MM.1S (cell line): ENCODE measurements around the gene KLK6.

ENCODE experiments used
- DNase-seq: peaks from one replicate; pipeline ENCODE4 v3.0.0-alpha.2; 2015
- H2AFZ ChIP-seq: fragments of 300-600 bp; sonication (generic); 2 replicates; pipeline ENCODE4 v1.6.0; 2016; ENCODE audit warnings: antibody characterized with exemption, low read length
- H3F3A ChIP-seq: fragments of 300-600 bp; sonication (generic); 2 replicates; pipeline ENCODE4 v1.6.1; 2016; ENCODE audit warnings: mild to moderate bottlenecking, antibody characterized with exemption, low read length, moderate library complexity, mixed read lengths; ENCODE audit not compliant: insufficient read depth
- H3K27ac ChIP-seq: fragments of 300-600 bp; sonication (generic); 2 replicates; pipeline ENCODE4 v1.5.1; 2016; ENCODE audit warnings: mild to moderate bottlenecking, low read length
- H3K27me3 ChIP-seq: fragments of 300-600 bp; sonication (generic); replicated peaks from 2 replicates; pipeline ENCODE4 v1.6.0; 2016; ENCODE audit warnings: low read length; ENCODE audit not compliant: insufficient read depth
- H3K36me3 ChIP-seq: fragments of 300-600 bp; sonication (generic); replicated peaks from 2 replicates; pipeline ENCODE4 v1.6.1; 2016; ENCODE audit warnings: mild to moderate bottlenecking, low read length, mixed read lengths; ENCODE audit not compliant: insufficient read depth
- H3K4me1 ChIP-seq: fragments of 300-600 bp; sonication (generic); 2 replicates; pipeline ENCODE4 v1.6.1; 2016; ENCODE audit warnings: low read length, mixed read lengths
- H3K4me2 ChIP-seq: fragments of 300-600 bp; sonication (generic); 2 replicates; pipeline ENCODE4 v1.6.0; 2016; ENCODE audit warnings: low read depth, low read length
- H3K4me3 ChIP-seq: fragments of 300-600 bp; sonication (generic); 2 replicates; pipeline ENCODE4 v1.5.1; 2016; ENCODE audit warnings: low read length, mixed read lengths
- H3K79me2 ChIP-seq: fragments of 300-600 bp; sonication (generic); 2 replicates; pipeline ENCODE4 v1.6.1; 2016; ENCODE audit warnings: mixed run types, low read length, mixed read lengths
- H3K9ac ChIP-seq: fragments of 300-600 bp; sonication (generic); 2 replicates; pipeline ENCODE4 v1.6.1; 2016; ENCODE audit warnings: low read length, mixed read lengths
- H3K9me2 ChIP-seq: fragments of 300-600 bp; sonication (generic); replicated peaks from 2 replicates; pipeline ENCODE4 v1.6.1; 2016; ENCODE audit warnings: mild to moderate bottlenecking, low read length, mixed read lengths; ENCODE audit not compliant: insufficient read depth
- H3K9me3 ChIP-seq: fragments of 300-600 bp; sonication (generic); replicated peaks from 2 replicates; pipeline ENCODE4 v1.6.1; 2016; ENCODE audit warnings: mild to moderate bottlenecking, low read length, mixed read lengths; ENCODE audit not compliant: insufficient read depth
- H4K20me1 ChIP-seq: fragments of 300-600 bp; sonication (generic); 2 replicates; pipeline ENCODE4 v1.6.1; 2016; ENCODE audit warnings: mild to moderate bottlenecking, low read length, moderate library complexity, mixed read lengths; ENCODE audit not compliant: insufficient read depth
- CTCF ChIP-seq: fragments of 300-600 bp; sonication (generic); IDR thresholded peaks from 2 replicates; pipeline ENCODE4 v1.5.1; 2016; ENCODE audit warnings: antibody characterized with exemption, low read length, mixed read lengths
- EZH2 ChIP-seq: fragments of 300-600 bp; sonication (generic); optimal IDR thresholded peaks from 2 replicates; pipeline ENCODE3; 2017; ENCODE audit warnings: low read depth, mild to moderate bottlenecking, antibody characterized with exemption, low read length, mixed read lengths
- EZH2phosphoT487 ChIP-seq: fragments of 300-600 bp; sonication (generic); IDR thresholded peaks from 2 replicates; pipeline ENCODE4 v1.6.1; 2018; ENCODE audit warnings: antibody characterized with exemption, low read length

Gene KLK6

GRCh38 chr19:50959731-50960500, 9.5 kb downstream of the KLK6 start:
- Histone ChIP-seq H3K79me2 (no peaks in the 10 kb centered on the region), H3K27ac (no peak overlapping the region), H3K4me1 (no peaks in the 10 kb centered on the region), H3F3A (no peaks in the 10 kb centered on the region), H3K9me2 (no peaks in the 10 kb centered on the region), H3K9me3 (no peaks in the 10 kb centered on the region), H3K27me3 (peaks cover 31% of the 10 kb centered on the region), H3K4me3 (no peak overlapping the region), H2AFZ (no peak overlapping the region), H3K9ac (no peak overlapping the region), H4K20me1 (no peaks in the 10 kb centered on the region), H3K4me2 (no peak overlapping the region), H3K36me3 (no peaks in the 10 kb centered on the region)
- no peak for DNase-seq
- TF ChIP-seq EZH2phosphoT487 (no peak), CTCF (no peak), EZH2 (no peak)

GRCh38 chr19:50957587-50957986, 11.8 kb downstream of the KLK6 start:
- Histone ChIP-seq H3K9me3 (no peaks in the 10 kb centered on the region), H3K9ac (no peak overlapping the region), H2AFZ (no peak overlapping the region), H3K36me3 (no peaks in the 10 kb centered on the region), H3K9me2 (no peaks in the 10 kb centered on the region), H4K20me1 (no peaks in the 10 kb centered on the region), H3K27ac (no peak overlapping the region), H3K4me3 (no peak overlapping the region), H3K4me1 (no peaks in the 10 kb centered on the region), H3K79me2 (no peaks in the 10 kb centered on the region), H3K27me3 (peaks cover 32% of the 10 kb centered on the region), H3K4me2 (no peak overlapping the region), H3F3A (no peaks in the 10 kb centered on the region)
- TF ChIP-seq CTCF: no peak
- no peak for TF ChIP-seq EZH2
- TF ChIP-seq EZH2phosphoT487: no peak
- no peak for DNase-seq

GRCh38 chr19:50952910-50953309, 16.5 kb downstream of the KLK6 start, which contains the start of gene KLK5:
TSS of gene KLK5 (minus strand) at chr19:50953038. CDS start at chr19:50952657, 381 bp downstream.
- H3K36me3 ChIP-seq: no peaks in the 10 kb centered on the region
- H3K79me2 ChIP-seq: no peaks in the 10 kb centered on the region
- H3K4me3 ChIP-seq: no peak within 1 kb of the TSS
- no peaks in the 10 kb centered on the region for H4K20me1 ChIP-seq
- no peaks in the 10 kb centered on the region for H3K9me2 ChIP-seq
- H3K27ac ChIP-seq: no peak within 1 kb of the TSS
- TF ChIP-seq EZH2 (no peak), EZH2phosphoT487 (no peak), CTCF (no peak)
- peaks cover 35% of the 10 kb centered on the region for H3K27me3 ChIP-seq
- no peak within 1 kb of the TSS for H3K4me2 ChIP-seq
- H3K9me3 ChIP-seq: no peaks in the 10 kb centered on the region
- H3K4me1 ChIP-seq: no peaks in the 10 kb centered on the region
- no peaks in the 10 kb centered on the region for H3F3A ChIP-seq
- no peak for DNase-seq
- no peak within 1 kb of the TSS for H2AFZ ChIP-seq
- H3K9ac ChIP-seq: no peak within 1 kb of the TSS
